Stimulated activated CD4-positive, alpha-beta T cell treated with anti-CD3 and anti-CD28 coated beads, Interleukin-4, amount 100 ng/mL, for 24 hours (primary cell): ENCODE data around the gene WASF2.
"Not testable (repeated sequence)": the region's sequence is repeated elsewhere in the genome, so short reads cannot be mapped to it uniquely, and the experiment has no call there.

Experiments
- DNase-seq: peaks from one replicate; pipeline ENCODE4 v3.0.0-alpha.2; 2020

WASF2 gene

GRCh38 chr1:27416387-27417111 is 73.4 kb downstream of the WASF2 start:
- DNase-seq, result peak; percentile 75

- no peak for DNase-seq
These were observed 75.9 kb downstream of the WASF2 start for GRCh38 chr1:27414091-27414490.

GRCh38 chr1:27413004-27413403 is 77.0 kb downstream of the WASF2 start:
- no peak for DNase-seq

- DNase-seq, result no peak
These were observed 77.5 kb downstream of the WASF2 start for GRCh38 chr1:27412502-27412901.

- no peak for DNase-seq
These were observed 79.3 kb downstream of the WASF2 start for GRCh38 chr1:27410709-27411108.

GRCh38 chr1:27409669-27410068 is 80.3 kb downstream of the WASF2 start:
- no peak for DNase-seq

GRCh38 chr1:27408151-27408550 is 81.8 kb downstream of the WASF2 start:
- DNase-seq, result no peak

GRCh38 chr1:27406791-27407190 is 83.2 kb downstream of the WASF2 start:
- not testable (repeated sequence) for DNase-seq

- no peak for DNase-seq
These were observed 83.6 kb downstream of the WASF2 start for GRCh38 chr1:27406362-27406680.

- not testable (repeated sequence) for DNase-seq
These were observed 84.2 kb downstream of the WASF2 start for GRCh38 chr1:27405598-27406361.

GRCh38 chr1:27405074-27405473 is 84.9 kb downstream of the WASF2 start:
- no peak for DNase-seq

GRCh38 chr1:27403931-27404330 is 86.0 kb downstream of the WASF2 start:
- no peak for DNase-seq

- peak; percentile 24 for DNase-seq
These were observed 86.8 kb downstream of the WASF2 start for GRCh38 chr1:27403065-27403726.

GRCh38 chr1:27402349-27402754 is 87.6 kb downstream of the WASF2 start:
- no peak for DNase-seq

- no peak for DNase-seq
These were observed 89.0 kb downstream of the WASF2 start for GRCh38 chr1:27400963-27401341.

- DNase-seq, result no peak
These were observed 89.6 kb downstream of the WASF2 start for GRCh38 chr1:27400082-27400962.

- no peak for DNase-seq
These were observed 90.5 kb downstream of the WASF2 start for GRCh38 chr1:27399251-27400025.

- DNase-seq, result no peak
These were observed 91.4 kb downstream of the WASF2 start for GRCh38 chr1:27398405-27399149.

GRCh38 chr1:27397749-27398148 is 92.2 kb downstream of the WASF2 start:
- no peak for DNase-seq

GRCh38 chr1:27397110-27397509 is 92.9 kb downstream of the WASF2 start:
- no peak for DNase-seq

- peak; percentile 83 for DNase-seq
These were observed 94.3 kb downstream of the WASF2 start for GRCh38 chr1:27395441-27396195.
